Activated CD8-positive, alpha-beta memory T cell treated with anti-CD3 and anti-CD28 coated beads for 36 hours (primary cell): ENCODE results near the gene AKAP10. TPM values are rescaled to one million over a fixed set of nuclear protein-coding genes. Genes with fewer than 3 reads are reported as not detected.
"Not testable (repeated sequence)": the region's sequence is repeated elsewhere in the genome, so short reads cannot be mapped to it uniquely, and the experiment has no call there.

Experiments
- CTCF ChIA-PET: fragments of 350-600 bp; sonication (Branson Sonifier 250); formaldehyde crosslinking; loops from one replicate; lab custom pipeline; 2021; ENCODE audit warnings: antibody characterized with exemption; lab: Charles Lee
- POLR2A ChIA-PET: fragments of 350-600 bp; sonication (Branson Sonifier 250); formaldehyde crosslinking; loops from one replicate; lab custom pipeline; 2021; ENCODE audit warnings: antibody characterized with exemption; lab: Charles Lee
- total RNA-seq, 2 experiments: library from RNA; stranded (reverse); gene quantifications; one replicate each; pipeline ENCODE4 v1.2.3, GENCODE V29; 2021

Gene AKAP10
- 10 to 100 TPM; 32.8 to 38.2 TPM for total RNA-seq

GRCh38 chr17:19977293-19978208 is at the start of gene AKAP10:
AKAP10 (minus strand) TSS chr17:19977828; CDS start chr17:19977679, 149 bp downstream.
- ChIA-PET POLR2A (interaction anchor here (0.8 to 1.0 kb wide), 4 partner anchors 31 to 330 kb away, joined by 3 to 5 read pairs (median 3); partner anchors contain the start of genes ALDH3A2 and SPECC1), CTCF (interaction anchor here (0.6 to 1.6 kb wide), 4 partner anchors 12 to 250 kb away, joined by 3 to 13 read pairs (median 4); no protein-coding TSS in a partner anchor)

GRCh38 chr17:20026960-20027359 is 49.3 kb upstream of the AKAP10 start:
- ChIA-PET POLR2A (no interaction called here), CTCF (no interaction called here)

GRCh38 chr17:20022701-20023100 is 45.1 kb upstream of the AKAP10 start:
- POLR2A ChIA-PET, result no interaction called here
- CTCF ChIA-PET, result no interaction called here

GRCh38 chr17:20016475-20016992 is 38.9 kb upstream of the AKAP10 start:
- POLR2A ChIA-PET, result not testable (repeated sequence)
- CTCF ChIA-PET, result interaction anchor here (0.6 kb wide), 1 partner anchor 24 kb away, joined by 3 read pairs; no protein-coding TSS in a partner anchor

GRCh38 chr17:20012017-20012536 is 34.4 kb upstream of the AKAP10 start:
- CTCF ChIA-PET, result no interaction called here
- POLR2A ChIA-PET, result no interaction called here

- ChIA-PET CTCF (interaction anchor here (0.9 to 3.1 kb wide), 2 partner anchors 18 to 46 kb away, joined by 3 to 16 read pairs; no protein-coding TSS in a partner anchor), POLR2A (no interaction called here)
Measured at GRCh38 chr17:20010936-20011335, 33.3 kb upstream of the AKAP10 start.

- ChIA-PET POLR2A (interaction anchor here (0.5 to 0.9 kb wide), 5 partner anchors 9 to 213 kb away, joined by 3 to 10 read pairs (median 3); no protein-coding TSS in a partner anchor), CTCF (interaction anchor here (0.6 to 3.1 kb wide), 6 partner anchors 17 to 362 kb away, joined by 3 to 16 read pairs (median 4); partner anchors contain the start of gene ALDH3A2)
Measured at GRCh38 chr17:20010099-20010863, 32.7 kb upstream of the AKAP10 start.

GRCh38 chr17:20009302-20010098 is 31.9 kb upstream of the AKAP10 start, which contains the start of gene SPECC1:
SPECC1 (plus strand) TSS chr17:20009359; CDS start chr17:20096652, 87,293 bp downstream.
- ChIA-PET POLR2A (interaction anchor here (0.5 to 1.3 kb wide), 4 partner anchors 8 to 214 kb away, joined by 3 to 8 read pairs (median 4); partner anchors contain the start of gene AKAP10), CTCF (interaction anchor here (0.7 to 3.1 kb wide), 7 partner anchors 16 to 361 kb away, joined by 3 to 16 read pairs (median 3); partner anchors contain the start of gene ALDH3A2)

- CTCF ChIA-PET, result interaction anchor here (0.7 to 3.1 kb wide), 7 partner anchors 16 to 360 kb away, joined by 3 to 16 read pairs (median 3); partner anchors contain the start of gene ALDH3A2
- POLR2A ChIA-PET, result interaction anchor here (1.1 to 1.3 kb wide), 2 partner anchors 16 to 31 kb away, joined by 3 to 5 read pairs; partner anchors contain the start of gene AKAP10
Measured at GRCh38 chr17:20009052-20009301, 31.3 kb upstream of the AKAP10 start.

GRCh38 chr17:20008242-20009051 is 30.8 kb upstream of the AKAP10 start:
- CTCF ChIA-PET, result interaction anchor here (0.7 to 3.1 kb wide), 7 partner anchors 15 to 360 kb away, joined by 3 to 16 read pairs (median 3); partner anchors contain the start of gene ALDH3A2
- POLR2A ChIA-PET, result interaction anchor here (1.1 to 1.3 kb wide), 2 partner anchors 15 to 31 kb away, joined by 3 to 5 read pairs; partner anchors contain the start of gene AKAP10

- POLR2A ChIA-PET, result no interaction called here
Measured at GRCh38 chr17:19996502-19996901, 18.9 kb upstream of the AKAP10 start.

GRCh38 chr17:19996086-19996485 is 18.5 kb upstream of the AKAP10 start:
- ChIA-PET CTCF (interaction anchor here (1.1 kb wide), 1 partner anchor 121 kb away, joined by 3 read pairs; no protein-coding TSS in a partner anchor), POLR2A (no interaction called here)

More at GRCh38 chr17:19996502-19996901, 18.9 kb upstream of the AKAP10 start:
- CTCF ChIA-PET, result interaction anchor here (1.1 kb wide), 1 partner anchor 121 kb away, joined by 3 read pairs; no protein-coding TSS in a partner anchor

GRCh38 chr17:19992803-19993713 is 15.4 kb upstream of the AKAP10 start:
- ChIA-PET CTCF (interaction anchor here (0.6 to 2.6 kb wide), 24 partner anchors 8 to 965 kb away, joined by 3 to 23 read pairs (median 4); partner anchors contain the start of genes AKAP10 and SPECC1), POLR2A (interaction anchor here (1.4 kb wide), 1 partner anchor 16 kb away, joined by 3 read pairs; the partner anchor contains the start of gene SPECC1)

- POLR2A ChIA-PET, result no interaction called here
Measured at GRCh38 chr17:19991252-19991885, 13.7 kb upstream of the AKAP10 start.

GRCh38 chr17:19987897-19988296 is 10.3 kb upstream of the AKAP10 start:
- ChIA-PET POLR2A (no interaction called here), CTCF (no interaction called here)

More at GRCh38 chr17:19991252-19991885, 13.7 kb upstream of the AKAP10 start:
- CTCF ChIA-PET, result interaction anchor here (0.8 to 1.8 kb wide), 3 partner anchors 14 to 126 kb away, joined by 3 to 13 read pairs (median 6); partner anchors contain the start of gene AKAP10
